ENCODE results near the gene SLC25A27. TPM values are rescaled to one million over a fixed set of nuclear protein-coding genes. Genes with fewer than 3 reads are reported as not detected.
A peak's percentile ranks its signal among the peaks of the same experiment; 100 is the strongest.

SLC25A27 gene
- total and polyA plus RNA-seq, 7 experiments from 2014 or later = 0.48 to 5.7 (median 1.8) TPM; not detected in 2

DNA sequence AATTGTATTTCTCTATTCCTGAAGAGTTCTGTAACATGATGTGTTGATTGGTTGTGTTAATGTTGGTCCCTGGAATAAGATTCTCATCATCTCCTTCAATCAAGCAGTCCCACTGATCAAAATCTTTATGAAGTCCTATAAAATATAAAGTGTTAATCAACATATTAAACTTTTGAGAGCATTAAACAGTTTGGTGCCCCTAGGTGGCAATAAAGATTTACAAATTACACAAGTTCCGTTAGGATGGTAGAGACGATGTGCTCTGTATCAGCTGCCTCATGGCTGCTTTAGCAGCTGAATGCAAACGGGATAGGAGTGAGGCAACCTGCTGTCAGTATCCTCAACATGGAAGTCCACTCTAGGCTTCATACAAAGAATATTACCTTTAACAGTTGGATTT is 51.8 kb downstream of the SLC25A27 start:
- no peaks in the 10 kb centered on the region for H3K36me3 Mint-ChIP-seq
- no peaks in the 10 kb centered on the region for H3K36me3 ChIP-seq (ENCODE audit: control insufficient read depth in 2 of 3, insufficient read depth in 3 of 3, low read length in 3 of 3)
- CTCF ChIA-PET = no interaction called here
- no peaks in the 10 kb centered on the region for H3K4me1 ChIP-seq (ENCODE audit: control insufficient read depth in 2 of 2, insufficient read depth in 2 of 2, low read length in 2 of 2)
- no peaks in the 10 kb centered on the region for H3K4me1 Mint-ChIP-seq
- H3K9me3 ChIP-seq (ENCODE audit: control insufficient read depth in 2 of 3, low read length in 3 of 3) = no peaks in the 10 kb centered on the region
- H3K4me3 ChIP-seq (ENCODE audit: low read length) = no peak overlapping the region
- H3K27ac ChIP-seq (ENCODE audit: low read depth, low read length) = no peak overlapping the region
- peaks cover 21 to 46% (median 39%) of the 10 kb centered on the region in 5 donors for H3K27me3 Mint-ChIP-seq
- ATAC-seq = peak; percentile 44
- H3K9me3 Mint-ChIP-seq = peaks cover 0 to 2% (median 0%) of the 10 kb centered on the region in 11 donors
- intact Hi-C loops (cut with micrococcal nuclease) = no loop called here
- no peak for DNase-seq
- POLR2A ChIA-PET = no interaction called here
- no peaks in the 10 kb centered on the region for H3K27me3 ChIP-seq (ENCODE audit: control insufficient read depth in 2 of 2, insufficient read depth in 2 of 2, low read length in 2 of 2)
- no peak overlapping the region for H3K4me3 Mint-ChIP-seq
- H3K27ac Mint-ChIP-seq = no peak overlapping the region

DNA sequence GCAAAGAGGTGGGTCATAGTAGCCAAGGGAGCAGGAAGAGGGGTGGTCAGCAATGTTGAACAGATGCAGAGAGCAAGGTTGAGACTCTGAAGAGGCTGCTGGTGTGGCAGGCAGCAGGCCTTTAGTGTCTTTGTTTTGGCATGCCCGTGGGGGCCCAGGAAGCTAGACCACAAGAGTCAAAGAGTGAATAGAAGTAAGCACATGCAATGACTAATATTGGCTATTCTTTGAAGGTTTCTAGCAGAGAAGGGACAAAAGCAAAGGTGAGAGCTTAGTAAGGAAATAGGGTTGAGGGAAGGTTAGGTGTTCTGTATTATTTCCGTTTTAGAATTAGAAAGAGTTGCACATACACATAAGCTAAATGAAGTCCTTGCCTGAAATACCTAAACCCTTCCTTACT is 53.7 kb downstream of the SLC25A27 start:
- Histone ChIP-seq H3K27ac (ENCODE audit: low read depth, low read length) (no peak overlapping the region), H3K9me3 (ENCODE audit: control insufficient read depth in 2 of 3, low read length in 3 of 3) (no peaks in the 10 kb centered on the region), H3K27me3 (ENCODE audit: control insufficient read depth in 2 of 2, insufficient read depth in 2 of 2, low read length in 2 of 2) (no peaks in the 10 kb centered on the region), H3K36me3 (ENCODE audit: control insufficient read depth in 2 of 3, insufficient read depth in 3 of 3, low read length in 3 of 3) (no peaks in the 10 kb centered on the region), H3K4me3 (ENCODE audit: low read length) (no peak overlapping the region), H3K4me1 (ENCODE audit: control insufficient read depth in 2 of 2, insufficient read depth in 2 of 2, low read length in 2 of 2) (no peaks in the 10 kb centered on the region)
- H3K9me3 Mint-ChIP-seq = peaks cover 0 to 2% (median 0%) of the 10 kb centered on the region in 11 donors
- H3K27ac Mint-ChIP-seq = peak overlapping the region in 1 of 9 donors; percentile 11
- no peak overlapping the region for H3K4me3 Mint-ChIP-seq
- DNase-seq = no peak
- ATAC-seq = no peak
- peaks cover 19 to 48% (median 36%) of the 10 kb centered on the region in 5 donors for H3K27me3 Mint-ChIP-seq
- intact Hi-C loops (cut with micrococcal nuclease) = no loop called here
- no peaks in the 10 kb centered on the region for H3K4me1 Mint-ChIP-seq
- ChIA-PET POLR2A (no interaction called here), CTCF (no interaction called here)
- H3K36me3 Mint-ChIP-seq = no peaks in the 10 kb centered on the region

DNA sequence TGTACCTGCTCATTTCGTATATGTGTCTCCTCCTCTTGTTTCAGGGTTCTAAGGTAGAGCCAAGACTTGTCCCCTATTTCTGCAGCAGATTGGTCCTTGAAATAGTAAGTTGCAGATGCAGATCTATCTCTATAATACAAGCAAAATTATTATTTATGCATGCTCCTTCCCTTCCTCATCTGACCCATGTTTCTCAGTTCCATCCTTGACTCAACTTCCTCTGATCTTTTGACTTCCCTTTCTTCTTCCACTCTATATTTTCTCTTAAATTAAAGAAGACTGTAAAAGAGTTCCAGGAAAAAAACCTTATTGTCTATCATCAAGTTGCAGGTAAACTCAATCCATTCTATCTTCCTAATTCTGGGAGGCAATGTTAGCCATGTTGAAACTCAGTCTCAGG is 58.7 kb downstream of the SLC25A27 start:
- no peak for DNase-seq
- no peak overlapping the region for H3K27ac ChIP-seq (ENCODE audit: low read depth, low read length)

DNA sequence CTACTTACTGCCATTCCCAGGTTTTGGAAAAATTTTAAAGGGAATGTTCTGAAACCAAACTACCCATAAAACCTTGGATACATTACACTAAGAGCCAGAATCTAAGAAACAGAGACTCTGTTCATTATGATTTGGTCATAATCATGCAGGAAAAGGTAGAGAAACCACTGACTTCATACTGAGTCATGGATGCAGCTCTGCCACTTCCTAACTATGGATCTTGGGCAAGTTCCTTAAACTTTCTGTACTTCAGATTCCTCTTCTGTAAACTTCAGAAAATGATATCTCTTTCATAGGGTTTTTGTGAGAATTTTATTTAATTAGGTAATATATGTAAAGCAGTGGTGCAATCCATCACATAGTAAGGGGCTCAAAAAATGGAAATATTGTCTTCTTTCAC is 62.4 kb downstream of the SLC25A27 start:
- intact Hi-C loops (cut with micrococcal nuclease) = no loop called here
- peaks cover 0 to 3% (median 0%) of the 10 kb centered on the region in 7 donors for H3K4me1 Mint-ChIP-seq
- ATAC-seq = peak; percentile 72
- H3K27me3 Mint-ChIP-seq = peaks cover 5 to 29% (median 19%) of the 10 kb centered on the region in 5 donors
- no peak for DNase-seq
- POLR2A ChIA-PET = no interaction called here
- H3K9me3 Mint-ChIP-seq = peaks cover 0 to 7% (median 0%) of the 10 kb centered on the region in 11 donors
- H3K4me3 ChIP-seq (ENCODE audit: low read length) = no peak overlapping the region
- no peaks in the 10 kb centered on the region for H3K27me3 ChIP-seq (ENCODE audit: control insufficient read depth in 2 of 2, insufficient read depth in 2 of 2, low read length in 2 of 2)
- H3K27ac ChIP-seq (ENCODE audit: low read depth, low read length) = no peak overlapping the region
- H3K9me3 ChIP-seq (ENCODE audit: control insufficient read depth in 2 of 3, low read length in 3 of 3) = no peaks in the 10 kb centered on the region
- no peak overlapping the region for H3K27ac Mint-ChIP-seq
- H3K36me3 ChIP-seq (ENCODE audit: control insufficient read depth in 2 of 3, insufficient read depth in 3 of 3, low read length in 3 of 3) = no peaks in the 10 kb centered on the region
- H3K4me1 ChIP-seq (ENCODE audit: control insufficient read depth in 2 of 2, insufficient read depth in 2 of 2, low read length in 2 of 2) = no peaks in the 10 kb centered on the region
- H3K4me3 Mint-ChIP-seq = no peak overlapping the region
- CTCF ChIA-PET = no interaction called here
- H3K36me3 Mint-ChIP-seq = peaks cover 0 to 11% (median 0%) of the 10 kb centered on the region in 5 donors

More for the DNA sequence above, 58.7 kb downstream of the SLC25A27 start:
- Mint-ChIP-seq H3K36me3 (no peaks in the 10 kb centered on the region), H3K4me3 (no peak overlapping the region), H3K27me3 (peaks cover 0 to 32% (median 22%) of the 10 kb centered on the region in 5 donors), H3K9me3 (peaks cover 0 to 5% (median 0%) of the 10 kb centered on the region in 11 donors), H3K27ac (no peak overlapping the region), H3K4me1 (no peaks in the 10 kb centered on the region)
- Histone ChIP-seq H3K4me3 (ENCODE audit: low read length) (no peak overlapping the region), H3K36me3 (ENCODE audit: control insufficient read depth in 2 of 3, insufficient read depth in 3 of 3, low read length in 3 of 3) (no peaks in the 10 kb centered on the region), H3K9me3 (ENCODE audit: control insufficient read depth in 2 of 3, low read length in 3 of 3) (no peaks in the 10 kb centered on the region), H3K27me3 (ENCODE audit: control insufficient read depth in 2 of 2, insufficient read depth in 2 of 2, low read length in 2 of 2) (no peaks in the 10 kb centered on the region), H3K4me1 (ENCODE audit: control insufficient read depth in 2 of 2, insufficient read depth in 2 of 2, low read length in 2 of 2) (no peaks in the 10 kb centered on the region)
- intact Hi-C loops (cut with micrococcal nuclease) = no loop called here
- ChIA-PET POLR2A (no interaction called here), CTCF (no interaction called here)
- no peak for ATAC-seq

DNA sequence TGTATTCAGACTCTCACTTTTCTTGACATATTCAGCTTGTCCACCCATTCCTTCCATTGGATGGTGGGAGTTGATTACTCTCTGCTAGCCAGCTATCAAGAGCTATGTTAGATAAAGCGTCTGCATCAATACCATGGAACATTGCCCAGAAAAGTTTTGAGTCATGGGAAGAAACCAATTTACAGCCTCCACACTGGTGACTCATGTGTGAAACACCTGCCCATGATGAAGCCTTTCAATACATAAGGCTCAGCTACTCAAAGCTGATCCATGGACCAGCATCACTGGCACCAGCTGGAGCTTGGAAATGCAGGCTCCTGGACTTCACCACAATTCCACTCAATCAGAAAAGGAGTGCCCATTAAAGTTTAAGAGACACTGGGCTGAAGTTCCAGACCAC is 66.3 kb downstream of the SLC25A27 start:
- Histone ChIP-seq H3K4me3 (ENCODE audit: low read length) (no peak overlapping the region), H3K4me1 (ENCODE audit: control insufficient read depth in 2 of 2, insufficient read depth in 2 of 2, low read length in 2 of 2) (no peaks in the 10 kb centered on the region), H3K36me3 (ENCODE audit: control insufficient read depth in 2 of 3, insufficient read depth in 3 of 3, low read length in 3 of 3) (no peaks in the 10 kb centered on the region), H3K9me3 (ENCODE audit: control insufficient read depth in 2 of 3, low read length in 3 of 3) (no peaks in the 10 kb centered on the region), H3K27ac (ENCODE audit: low read depth, low read length) (no peak overlapping the region), H3K27me3 (ENCODE audit: control insufficient read depth in 2 of 2, insufficient read depth in 2 of 2, low read length in 2 of 2) (no peaks in the 10 kb centered on the region)
- POLR2A ChIA-PET = no interaction called here
- peaks cover 0 to 11% (median 0%) of the 10 kb centered on the region in 5 donors for H3K36me3 Mint-ChIP-seq
- no peak for DNase-seq
- no peak for ATAC-seq
- H3K27ac Mint-ChIP-seq = no peak overlapping the region
- H3K4me1 Mint-ChIP-seq = peaks cover 0 to 3% (median 0%) of the 10 kb centered on the region in 7 donors
- no peak overlapping the region for H3K4me3 Mint-ChIP-seq
- H3K9me3 Mint-ChIP-seq = peaks cover 0 to 7% (median 0%) of the 10 kb centered on the region in 11 donors
- intact Hi-C loops (cut with micrococcal nuclease) = no loop called here
- CTCF ChIA-PET = no interaction called here
- H3K27me3 Mint-ChIP-seq = peaks cover 5 to 45% (median 30%) of the 10 kb centered on the region in 5 donors

DNA sequence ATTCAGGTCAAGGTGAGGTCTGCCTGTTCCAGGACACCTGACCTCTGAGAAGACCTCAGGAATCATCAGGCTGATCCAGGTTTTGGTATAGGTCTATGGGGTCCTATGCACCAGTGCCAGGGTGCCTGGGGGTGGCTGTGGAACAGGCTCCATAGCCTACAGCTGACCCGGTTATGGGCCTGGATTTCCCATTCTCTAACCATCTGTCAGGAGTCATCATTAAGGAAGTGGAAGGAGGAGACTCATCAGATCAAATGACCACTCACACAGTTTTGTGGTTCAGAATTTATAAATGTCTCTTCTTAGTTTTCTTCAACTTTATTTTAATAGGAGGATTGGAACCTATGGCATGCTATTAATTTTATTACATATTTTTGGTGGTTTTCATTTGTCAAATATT is 67.6 kb downstream of the SLC25A27 start:
- DNase-seq = no peak
- no peak for ATAC-seq
- Histone ChIP-seq H3K4me3 (ENCODE audit: low read length) (no peak overlapping the region), H3K27me3 (ENCODE audit: control insufficient read depth in 2 of 2, insufficient read depth in 2 of 2, low read length in 2 of 2) (no peaks in the 10 kb centered on the region), H3K4me1 (ENCODE audit: control insufficient read depth in 2 of 2, insufficient read depth in 2 of 2, low read length in 2 of 2) (no peaks in the 10 kb centered on the region), H3K27ac (ENCODE audit: low read depth, low read length) (no peak overlapping the region), H3K9me3 (ENCODE audit: control insufficient read depth in 2 of 3, low read length in 3 of 3) (no peaks in the 10 kb centered on the region), H3K36me3 (ENCODE audit: control insufficient read depth in 2 of 3, insufficient read depth in 3 of 3, low read length in 3 of 3) (no peaks in the 10 kb centered on the region)
- Mint-ChIP-seq H3K36me3 (peaks cover 0 to 11% (median 0%) of the 10 kb centered on the region in 5 donors), H3K4me1 (peaks cover 0 to 3% (median 0%) of the 10 kb centered on the region in 7 donors), H3K9me3 (peaks cover 0 to 6% (median 0%) of the 10 kb centered on the region in 11 donors), H3K4me3 (no peak overlapping the region), H3K27me3 (peaks cover 5 to 56% (median 35%) of the 10 kb centered on the region in 5 donors), H3K27ac (no peak overlapping the region)
- POLR2A ChIA-PET = no interaction called here
- intact Hi-C loops (cut with micrococcal nuclease) = no loop called here
- CTCF ChIA-PET = interaction anchor here (0.7 kb wide), 1 partner anchor 70 kb away, joined by 5 read pairs; no protein-coding TSS in a partner anchor
